ENCODE data around the gene DNAAF1. TPM values are rescaled to one million over a fixed set of nuclear protein-coding genes. Genes with fewer than 3 reads are reported as not detected.

DNAAF1 gene
- total and polyA plus RNA-seq, 2 of the 8 experiments (the other 6 are each of a cell fraction or from before 2014, with no cell fraction given), result 0.09 to 0.15 TPM

- TF ChIP-seq, protein P1, sequence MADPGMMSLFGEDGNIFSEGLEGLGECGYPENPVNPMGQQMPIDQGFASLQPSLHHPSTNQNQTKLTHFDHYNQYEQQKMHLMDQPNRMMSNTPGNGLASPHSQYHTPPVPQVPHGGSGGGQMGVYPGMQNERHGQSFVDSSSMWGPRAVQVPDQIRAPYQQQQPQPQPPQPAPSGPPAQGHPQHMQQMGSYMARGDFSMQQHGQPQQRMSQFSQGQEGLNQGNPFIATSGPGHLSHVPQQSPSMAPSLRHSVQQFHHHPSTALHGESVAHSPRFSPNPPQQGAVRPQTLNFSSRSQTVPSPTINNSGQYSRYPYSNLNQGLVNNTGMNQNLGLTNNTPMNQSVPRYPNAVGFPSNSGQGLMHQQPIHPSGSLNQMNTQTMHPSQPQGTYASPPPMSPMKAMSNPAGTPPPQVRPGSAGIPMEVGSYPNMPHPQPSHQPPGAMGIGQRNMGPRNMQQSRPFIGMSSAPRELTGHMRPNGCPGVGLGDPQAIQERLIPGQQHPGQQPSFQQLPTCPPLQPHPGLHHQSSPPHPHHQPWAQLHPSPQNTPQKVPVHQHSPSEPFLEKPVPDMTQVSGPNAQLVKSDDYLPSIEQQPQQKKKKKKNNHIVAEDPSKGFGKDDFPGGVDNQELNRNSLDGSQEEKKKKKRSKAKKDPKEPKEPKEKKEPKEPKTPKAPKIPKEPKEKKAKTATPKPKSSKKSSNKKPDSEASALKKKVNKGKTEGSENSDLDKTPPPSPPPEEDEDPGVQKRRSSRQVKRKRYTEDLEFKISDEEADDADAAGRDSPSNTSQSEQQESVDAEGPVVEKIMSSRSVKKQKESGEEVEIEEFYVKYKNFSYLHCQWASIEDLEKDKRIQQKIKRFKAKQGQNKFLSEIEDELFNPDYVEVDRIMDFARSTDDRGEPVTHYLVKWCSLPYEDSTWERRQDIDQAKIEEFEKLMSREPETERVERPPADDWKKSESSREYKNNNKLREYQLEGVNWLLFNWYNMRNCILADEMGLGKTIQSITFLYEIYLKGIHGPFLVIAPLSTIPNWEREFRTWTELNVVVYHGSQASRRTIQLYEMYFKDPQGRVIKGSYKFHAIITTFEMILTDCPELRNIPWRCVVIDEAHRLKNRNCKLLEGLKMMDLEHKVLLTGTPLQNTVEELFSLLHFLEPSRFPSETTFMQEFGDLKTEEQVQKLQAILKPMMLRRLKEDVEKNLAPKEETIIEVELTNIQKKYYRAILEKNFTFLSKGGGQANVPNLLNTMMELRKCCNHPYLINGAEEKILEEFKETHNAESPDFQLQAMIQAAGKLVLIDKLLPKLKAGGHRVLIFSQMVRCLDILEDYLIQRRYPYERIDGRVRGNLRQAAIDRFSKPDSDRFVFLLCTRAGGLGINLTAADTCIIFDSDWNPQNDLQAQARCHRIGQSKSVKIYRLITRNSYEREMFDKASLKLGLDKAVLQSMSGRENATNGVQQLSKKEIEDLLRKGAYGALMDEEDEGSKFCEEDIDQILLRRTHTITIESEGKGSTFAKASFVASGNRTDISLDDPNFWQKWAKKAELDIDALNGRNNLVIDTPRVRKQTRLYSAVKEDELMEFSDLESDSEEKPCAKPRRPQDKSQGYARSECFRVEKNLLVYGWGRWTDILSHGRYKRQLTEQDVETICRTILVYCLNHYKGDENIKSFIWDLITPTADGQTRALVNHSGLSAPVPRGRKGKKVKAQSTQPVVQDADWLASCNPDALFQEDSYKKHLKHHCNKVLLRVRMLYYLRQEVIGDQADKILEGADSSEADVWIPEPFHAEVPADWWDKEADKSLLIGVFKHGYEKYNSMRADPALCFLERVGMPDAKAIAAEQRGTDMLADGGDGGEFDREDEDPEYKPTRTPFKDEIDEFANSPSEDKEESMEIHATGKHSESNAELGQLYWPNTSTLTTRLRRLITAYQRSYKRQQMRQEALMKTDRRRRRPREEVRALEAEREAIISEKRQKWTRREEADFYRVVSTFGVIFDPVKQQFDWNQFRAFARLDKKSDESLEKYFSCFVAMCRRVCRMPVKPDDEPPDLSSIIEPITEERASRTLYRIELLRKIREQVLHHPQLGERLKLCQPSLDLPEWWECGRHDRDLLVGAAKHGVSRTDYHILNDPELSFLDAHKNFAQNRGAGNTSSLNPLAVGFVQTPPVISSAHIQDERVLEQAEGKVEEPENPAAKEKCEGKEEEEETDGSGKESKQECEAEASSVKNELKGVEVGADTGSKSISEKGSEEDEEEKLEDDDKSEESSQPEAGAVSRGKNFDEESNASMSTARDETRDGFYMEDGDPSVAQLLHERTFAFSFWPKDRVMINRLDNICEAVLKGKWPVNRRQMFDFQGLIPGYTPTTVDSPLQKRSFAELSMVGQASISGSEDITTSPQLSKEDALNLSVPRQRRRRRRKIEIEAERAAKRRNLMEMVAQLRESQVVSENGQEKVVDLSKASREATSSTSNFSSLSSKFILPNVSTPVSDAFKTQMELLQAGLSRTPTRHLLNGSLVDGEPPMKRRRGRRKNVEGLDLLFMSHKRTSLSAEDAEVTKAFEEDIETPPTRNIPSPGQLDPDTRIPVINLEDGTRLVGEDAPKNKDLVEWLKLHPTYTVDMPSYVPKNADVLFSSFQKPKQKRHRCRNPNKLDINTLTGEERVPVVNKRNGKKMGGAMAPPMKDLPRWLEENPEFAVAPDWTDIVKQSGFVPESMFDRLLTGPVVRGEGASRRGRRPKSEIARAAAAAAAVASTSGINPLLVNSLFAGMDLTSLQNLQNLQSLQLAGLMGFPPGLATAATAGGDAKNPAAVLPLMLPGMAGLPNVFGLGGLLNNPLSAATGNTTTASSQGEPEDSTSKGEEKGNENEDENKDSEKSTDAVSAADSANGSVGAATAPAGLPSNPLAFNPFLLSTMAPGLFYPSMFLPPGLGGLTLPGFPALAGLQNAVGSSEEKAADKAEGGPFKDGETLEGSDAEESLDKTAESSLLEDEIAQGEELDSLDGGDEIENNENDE (IDR thresholded peaks at IDR 0.05; ENCODE audit: insufficient replicate concordance, low read length), result no peak
- TF ChIP-seq SAP30 (IDR thresholded peaks at IDR 0.05; ENCODE audit: insufficient read depth, insufficient replicate concordance, low read length), result no peak
- TF ChIP-seq CEBPB (IDR thresholded peaks at IDR 0.05; ENCODE audit: low read depth, low read length), result no peak
- no peak for TF ChIP-seq SP4 (IDR thresholded peaks at IDR 0.05; ENCODE audit: low read length)
- TF ChIP-seq NANOG (IDR thresholded peaks at IDR 0.05; ENCODE audit: insufficient read depth, low read depth, low read length, poor library complexity, severe bottlenecking), result no peak
Observed at GRCh38 chr16:84199861-84200260, 54.8 kb downstream of the DNAAF1 start (continued).

All from H1 (cell line).